ENCODE data around the gene RAD51. TPM values are rescaled to one million over a fixed set of nuclear protein-coding genes. Genes with fewer than 3 reads are reported as not detected.

The RAD51 gene
- polyA plus RNA-seq, 1 donor from 2014 or later = 0.22 TPM

DNA sequence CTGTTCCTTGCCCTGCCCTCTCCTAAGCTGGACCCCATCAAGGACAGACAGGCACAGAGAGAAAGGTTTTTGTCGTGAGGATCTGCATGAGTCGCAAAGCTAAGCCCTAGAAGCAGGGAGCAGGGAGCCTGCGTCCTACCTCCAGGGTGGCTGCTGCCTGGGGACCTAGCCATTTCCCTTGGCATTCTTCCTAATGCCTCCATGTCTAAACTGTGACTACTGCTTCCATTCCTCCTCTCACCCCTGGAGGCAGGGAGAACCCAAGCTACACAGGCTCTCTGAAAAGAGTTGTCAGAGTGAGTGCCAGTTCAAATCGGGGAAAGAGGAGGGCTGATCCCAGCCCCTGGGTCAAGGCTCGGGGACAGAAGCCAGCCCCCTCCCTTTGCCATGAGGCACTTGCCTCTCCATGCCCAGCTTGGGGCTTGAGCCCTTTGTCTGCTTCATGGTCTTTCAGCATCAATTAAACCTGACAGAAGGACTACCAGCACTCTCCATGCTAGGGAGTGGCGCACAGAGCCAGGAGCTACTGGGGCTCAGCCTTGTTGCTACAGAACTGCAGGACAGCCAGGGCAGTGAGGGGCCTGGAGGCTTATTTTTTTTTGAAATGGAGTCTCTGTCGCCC lies 71.3 kb downstream of the RAD51 start:
- H4K20me1 ChIP-seq (ENCODE audit: insufficient read depth) = no peaks in the 10 kb centered on the region
- H3K4me3 ChIP-seq (ENCODE audit: low read length) = no peak overlapping the region
- H3K36me3 ChIP-seq (ENCODE audit: insufficient read depth, low read length) = no peaks in the 10 kb centered on the region
- no peaks in the 10 kb centered on the region for H3K79me2 ChIP-seq (replicated peaks; ENCODE audit: insufficient read depth, low read length)
- no peaks in the 10 kb centered on the region for H3F3A ChIP-seq (ENCODE audit: insufficient read depth, low read length, poor library complexity, severe bottlenecking)
- no peaks in the 10 kb centered on the region for H3K9me2 ChIP-seq (ENCODE audit: insufficient read depth, low read length)
- TF ChIP-seq RAD21 (conservative IDR thresholded peaks at IDR 0.05) = no peak
- H3K4me2 ChIP-seq (ENCODE audit: low read length) = no peak overlapping the region
- H3K27me3 ChIP-seq (ENCODE audit: insufficient read depth, low read depth, low read length) = peaks cover 21% of the 10 kb centered on the region
- H3K9me3 ChIP-seq (ENCODE audit: low read length) = no peaks in the 10 kb centered on the region
- no peak overlapping the region for H2AFZ ChIP-seq (ENCODE audit: low read depth, low read length)
- no peak overlapping the region for H3K9ac ChIP-seq (ENCODE audit: low read length)
- H3K27ac ChIP-seq (ENCODE audit: low read length) = no peak overlapping the region

DNA sequence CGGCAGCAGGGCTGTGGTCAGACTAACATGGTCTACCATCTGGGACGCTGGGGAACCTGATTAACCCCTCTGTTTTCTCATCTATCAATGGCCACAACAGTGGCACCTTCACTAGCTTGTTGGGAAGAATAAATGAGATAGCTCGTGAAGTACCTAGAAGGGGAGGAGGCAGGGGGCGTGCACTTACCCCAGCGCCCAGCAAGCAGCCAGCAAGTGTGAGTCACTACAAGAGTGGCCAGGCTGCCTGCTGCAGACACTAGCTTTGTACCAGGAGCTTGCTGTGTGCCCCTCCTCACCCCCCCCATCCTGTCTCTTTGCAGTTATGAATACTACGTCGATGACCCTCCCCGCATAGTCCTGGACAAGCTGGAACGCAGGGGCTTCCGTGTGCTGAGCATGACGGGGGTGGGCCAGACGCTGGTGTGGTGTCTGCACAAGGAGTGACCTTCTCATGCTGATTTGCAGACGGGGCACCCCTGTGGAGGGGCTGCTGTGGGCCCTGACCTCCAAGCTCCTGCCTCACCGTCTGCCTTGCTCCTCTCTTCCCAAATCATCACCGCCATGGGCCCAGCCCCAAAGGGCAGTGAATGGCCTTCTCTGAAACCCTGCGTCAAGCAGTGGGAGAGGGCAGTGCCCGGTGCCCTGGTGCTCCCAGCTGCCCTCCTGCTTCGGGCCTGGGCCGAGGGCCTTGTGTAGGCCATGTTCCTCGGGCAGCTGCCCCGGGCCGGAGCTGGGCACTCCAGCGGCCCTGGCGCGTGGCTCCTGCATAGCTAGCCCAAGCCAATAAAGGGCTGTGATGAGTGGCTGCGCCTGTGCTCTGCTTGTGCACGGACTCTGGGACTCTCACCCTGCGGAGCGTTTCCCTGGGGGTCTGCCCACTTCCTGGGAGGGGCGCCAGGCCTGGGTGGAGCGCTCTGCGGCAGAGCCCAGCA lies 72.2 kb downstream of the RAD51 start:
- Histone ChIP-seq H2AFZ (ENCODE audit: low read depth, low read length) (no peak overlapping the region), H4K20me1 (ENCODE audit: insufficient read depth) (no peaks in the 10 kb centered on the region), H3K27ac (ENCODE audit: low read length) (no peak overlapping the region), H3K4me2 (ENCODE audit: low read length) (no peak overlapping the region), H3K9ac (ENCODE audit: low read length) (no peak overlapping the region), H3K36me3 (ENCODE audit: insufficient read depth, low read length) (no peaks in the 10 kb centered on the region), H3K79me2 (replicated peaks; ENCODE audit: insufficient read depth, low read length) (no peaks in the 10 kb centered on the region), H3K27me3 (ENCODE audit: insufficient read depth, low read depth, low read length) (peaks cover 21% of the 10 kb centered on the region), H3K9me2 (ENCODE audit: insufficient read depth, low read length) (no peaks in the 10 kb centered on the region), H3F3A (ENCODE audit: insufficient read depth, low read length, poor library complexity, severe bottlenecking) (no peaks in the 10 kb centered on the region), H3K9me3 (ENCODE audit: low read length) (no peaks in the 10 kb centered on the region), H3K4me3 (ENCODE audit: low read length) (no peak overlapping the region)
- TF ChIP-seq RAD21 (conservative IDR thresholded peaks at IDR 0.05) = no peak
- TF ChIP-seq POLR2AphosphoS5 (IDR thresholded peaks at IDR 0.05) = no peak
- TF ChIP-seq, protein P1, sequence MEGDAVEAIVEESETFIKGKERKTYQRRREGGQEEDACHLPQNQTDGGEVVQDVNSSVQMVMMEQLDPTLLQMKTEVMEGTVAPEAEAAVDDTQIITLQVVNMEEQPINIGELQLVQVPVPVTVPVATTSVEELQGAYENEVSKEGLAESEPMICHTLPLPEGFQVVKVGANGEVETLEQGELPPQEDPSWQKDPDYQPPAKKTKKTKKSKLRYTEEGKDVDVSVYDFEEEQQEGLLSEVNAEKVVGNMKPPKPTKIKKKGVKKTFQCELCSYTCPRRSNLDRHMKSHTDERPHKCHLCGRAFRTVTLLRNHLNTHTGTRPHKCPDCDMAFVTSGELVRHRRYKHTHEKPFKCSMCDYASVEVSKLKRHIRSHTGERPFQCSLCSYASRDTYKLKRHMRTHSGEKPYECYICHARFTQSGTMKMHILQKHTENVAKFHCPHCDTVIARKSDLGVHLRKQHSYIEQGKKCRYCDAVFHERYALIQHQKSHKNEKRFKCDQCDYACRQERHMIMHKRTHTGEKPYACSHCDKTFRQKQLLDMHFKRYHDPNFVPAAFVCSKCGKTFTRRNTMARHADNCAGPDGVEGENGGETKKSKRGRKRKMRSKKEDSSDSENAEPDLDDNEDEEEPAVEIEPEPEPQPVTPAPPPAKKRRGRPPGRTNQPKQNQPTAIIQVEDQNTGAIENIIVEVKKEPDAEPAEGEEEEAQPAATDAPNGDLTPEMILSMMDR (IDR thresholded peaks at IDR 0.05; ENCODE audit: poor library complexity, severe bottlenecking) = no peak
- no peak for TF ChIP-seq TAF1 (IDR thresholded peaks at IDR 0.05; ENCODE audit: low read depth)
- TF ChIP-seq EZH2 (IDR thresholded peaks at IDR 0.05; ENCODE audit: borderline replicate concordance, insufficient read depth, low read length, poor library complexity, severe bottlenecking) = no peak
- no peak for TF ChIP-seq EP300 (conservative IDR thresholded peaks at IDR 0.05; ENCODE audit: poor library complexity, severe bottlenecking)
- no peak for TF ChIP-seq SMC3 (conservative IDR thresholded peaks at IDR 0.05; ENCODE audit: poor library complexity)
- TF ChIP-seq REST (IDR thresholded peaks at IDR 0.05; ENCODE audit: borderline replicate concordance) = no peak
- no peak for TF ChIP-seq MXI1 (conservative IDR thresholded peaks at IDR 0.05; ENCODE audit: poor library complexity, severe bottlenecking)

All from neural cell (in vitro differentiated cells).